Measurements from ENCODE around the gene STAG1.

DNA sequence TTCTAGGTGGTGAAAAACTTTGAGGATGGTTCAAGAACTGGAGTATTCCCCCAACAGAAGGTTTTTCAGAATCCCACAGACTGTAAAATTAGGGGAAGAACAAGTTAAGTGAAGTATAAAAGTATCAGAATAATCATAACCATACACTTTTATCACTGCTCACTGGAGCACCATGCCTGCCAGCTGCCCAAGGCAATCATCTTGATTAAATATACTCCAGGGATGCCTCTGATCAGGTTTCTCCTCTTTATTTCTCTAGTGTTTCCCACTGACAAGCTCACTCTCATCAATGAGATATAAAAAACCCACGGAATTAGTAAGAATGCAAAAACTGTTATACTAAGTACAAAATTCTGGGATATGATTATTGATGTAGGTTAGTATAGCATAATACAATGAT is 108.0 kb downstream of the STAG1 start:
- TF ChIP-seq, protein P1, sequence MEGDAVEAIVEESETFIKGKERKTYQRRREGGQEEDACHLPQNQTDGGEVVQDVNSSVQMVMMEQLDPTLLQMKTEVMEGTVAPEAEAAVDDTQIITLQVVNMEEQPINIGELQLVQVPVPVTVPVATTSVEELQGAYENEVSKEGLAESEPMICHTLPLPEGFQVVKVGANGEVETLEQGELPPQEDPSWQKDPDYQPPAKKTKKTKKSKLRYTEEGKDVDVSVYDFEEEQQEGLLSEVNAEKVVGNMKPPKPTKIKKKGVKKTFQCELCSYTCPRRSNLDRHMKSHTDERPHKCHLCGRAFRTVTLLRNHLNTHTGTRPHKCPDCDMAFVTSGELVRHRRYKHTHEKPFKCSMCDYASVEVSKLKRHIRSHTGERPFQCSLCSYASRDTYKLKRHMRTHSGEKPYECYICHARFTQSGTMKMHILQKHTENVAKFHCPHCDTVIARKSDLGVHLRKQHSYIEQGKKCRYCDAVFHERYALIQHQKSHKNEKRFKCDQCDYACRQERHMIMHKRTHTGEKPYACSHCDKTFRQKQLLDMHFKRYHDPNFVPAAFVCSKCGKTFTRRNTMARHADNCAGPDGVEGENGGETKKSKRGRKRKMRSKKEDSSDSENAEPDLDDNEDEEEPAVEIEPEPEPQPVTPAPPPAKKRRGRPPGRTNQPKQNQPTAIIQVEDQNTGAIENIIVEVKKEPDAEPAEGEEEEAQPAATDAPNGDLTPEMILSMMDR (IDR thresholded peaks at IDR 0.05; ENCODE audit: insufficient read depth, low read length, poor library complexity, severe bottlenecking): no peak
- no peak for TF ChIP-seq EZH2phosphoT487 (conservative IDR thresholded peaks at IDR 0.05; ENCODE audit: low read length)

Data from SU-DHL-6 (cell line).